ENCODE results near the gene KRT3. TPM values are rescaled to one million over a fixed set of nuclear protein-coding genes. Genes with fewer than 3 reads are reported as not detected.

Gene KRT3
- total RNA-seq, 1 donor from 2014 or later = 0.09 TPM

DNA sequence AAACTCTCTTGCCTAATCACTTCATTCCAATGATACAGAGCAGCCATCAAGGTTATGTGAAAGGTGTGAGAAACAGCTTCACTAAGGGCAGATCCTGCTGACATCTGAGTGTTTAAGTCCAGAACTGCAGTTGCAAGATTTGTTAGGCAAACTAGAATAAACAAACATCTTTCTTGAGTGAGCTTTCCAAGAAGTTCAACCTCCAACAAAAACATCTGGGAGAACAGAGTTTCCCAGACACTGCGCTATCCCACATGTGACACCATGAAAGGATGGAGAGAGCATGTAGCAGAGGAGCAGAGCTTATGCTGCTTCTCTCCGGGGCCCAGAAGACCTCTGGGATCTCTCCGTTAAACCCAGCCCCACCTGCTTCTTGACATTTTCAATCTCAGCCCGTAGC lies 24.4 kb downstream of the KRT3 start:
- no peaks in the 10 kb centered on the region for H3K36me3 ChIP-seq (ENCODE audit: insufficient read depth, low read length)
- no peak overlapping the region for H3K27ac ChIP-seq (ENCODE audit: low read depth, low read length)
- Mint-ChIP-seq H3K9me3 (ENCODE audit: unreplicated experiment) (peaks cover 13% of the 10 kb centered on the region), H3K27me3 (ENCODE audit: low read depth, unreplicated experiment) (peaks cover 52% of the 10 kb centered on the region), H3K27ac (ENCODE audit: unreplicated experiment) (no peak overlapping the region), H3K36me3 (ENCODE audit: low read depth, unreplicated experiment) (no peaks in the 10 kb centered on the region), H3K4me1 (ENCODE audit: low read depth, unreplicated experiment) (no peaks in the 10 kb centered on the region), H3K4me3 (ENCODE audit: unreplicated experiment) (no peak overlapping the region)
- DNase-seq (ENCODE audit: low read depth) (no peak), FAIRE-seq (no peak)
- H3K27me3 ChIP-seq (ENCODE audit: insufficient read depth, low read length) = peaks cover 25% of the 10 kb centered on the region
- H3K4me2 ChIP-seq (ENCODE audit: low read length) = no peak overlapping the region
- H3K4me1 ChIP-seq (ENCODE audit: insufficient read depth, low read length) = no peaks in the 10 kb centered on the region
- no peak for TF ChIP-seq EZH2 (IDR thresholded peaks at IDR 0.05; ENCODE audit: insufficient read depth, low read length)
- TF ChIP-seq, protein P1, sequence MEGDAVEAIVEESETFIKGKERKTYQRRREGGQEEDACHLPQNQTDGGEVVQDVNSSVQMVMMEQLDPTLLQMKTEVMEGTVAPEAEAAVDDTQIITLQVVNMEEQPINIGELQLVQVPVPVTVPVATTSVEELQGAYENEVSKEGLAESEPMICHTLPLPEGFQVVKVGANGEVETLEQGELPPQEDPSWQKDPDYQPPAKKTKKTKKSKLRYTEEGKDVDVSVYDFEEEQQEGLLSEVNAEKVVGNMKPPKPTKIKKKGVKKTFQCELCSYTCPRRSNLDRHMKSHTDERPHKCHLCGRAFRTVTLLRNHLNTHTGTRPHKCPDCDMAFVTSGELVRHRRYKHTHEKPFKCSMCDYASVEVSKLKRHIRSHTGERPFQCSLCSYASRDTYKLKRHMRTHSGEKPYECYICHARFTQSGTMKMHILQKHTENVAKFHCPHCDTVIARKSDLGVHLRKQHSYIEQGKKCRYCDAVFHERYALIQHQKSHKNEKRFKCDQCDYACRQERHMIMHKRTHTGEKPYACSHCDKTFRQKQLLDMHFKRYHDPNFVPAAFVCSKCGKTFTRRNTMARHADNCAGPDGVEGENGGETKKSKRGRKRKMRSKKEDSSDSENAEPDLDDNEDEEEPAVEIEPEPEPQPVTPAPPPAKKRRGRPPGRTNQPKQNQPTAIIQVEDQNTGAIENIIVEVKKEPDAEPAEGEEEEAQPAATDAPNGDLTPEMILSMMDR (IDR thresholded peaks at IDR 0.05; ENCODE audit: insufficient read depth, low read depth, low read length) = no peak
- no peak overlapping the region for H2AFZ ChIP-seq (ENCODE audit: low read depth, low read length)
- H4K20me1 ChIP-seq (ENCODE audit: insufficient read depth, low read length) = no peaks in the 10 kb centered on the region
- no peak overlapping the region for H3K9ac ChIP-seq (ENCODE audit: low read length)
- no peaks in the 10 kb centered on the region for H3K79me2 ChIP-seq (ENCODE audit: insufficient read depth, low read length)
- H3K4me3 ChIP-seq (ENCODE audit: insufficient read depth, low read depth, low read length) = no peak overlapping the region
- H3K9me3 ChIP-seq (ENCODE audit: insufficient read depth, low read depth, low read length) = no peaks in the 10 kb centered on the region

DNA sequence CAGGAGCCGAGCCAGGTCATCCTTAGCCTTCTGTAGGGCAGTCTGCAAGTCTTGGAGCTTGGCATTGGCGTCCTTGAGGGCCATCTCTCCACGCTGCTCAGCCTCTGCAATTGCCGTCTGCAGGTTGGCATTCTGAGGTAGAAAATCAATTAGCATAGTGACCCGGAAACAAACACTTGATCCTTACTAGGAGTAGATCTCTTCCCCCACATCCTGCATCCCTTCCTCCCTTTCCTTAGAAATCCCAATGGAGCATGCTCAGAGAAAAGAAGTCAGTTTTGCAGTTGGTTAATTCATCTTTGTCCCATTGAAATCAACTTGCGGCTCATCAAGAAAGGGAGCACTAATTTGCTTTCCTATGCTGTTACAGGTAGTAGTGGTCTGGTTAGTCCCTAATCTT lies 24.8 kb downstream of the KRT3 start:
- no peak overlapping the region for H2AFZ ChIP-seq (ENCODE audit: low read depth, low read length)
- no peak overlapping the region for H3K27ac ChIP-seq (ENCODE audit: low read depth, low read length)
- no peak for TF ChIP-seq EZH2 (IDR thresholded peaks at IDR 0.05; ENCODE audit: insufficient read depth, low read length)
- TF ChIP-seq, protein P1 (IDR thresholded peaks at IDR 0.05; ENCODE audit: insufficient read depth, low read depth, low read length) = no peak
- no peak overlapping the region for H3K9ac ChIP-seq (ENCODE audit: low read length)
- no peaks in the 10 kb centered on the region for H3K36me3 Mint-ChIP-seq (ENCODE audit: low read depth, unreplicated experiment)
- H3K4me1 ChIP-seq (ENCODE audit: insufficient read depth, low read length) = no peaks in the 10 kb centered on the region
- no peaks in the 10 kb centered on the region for H3K9me3 ChIP-seq (ENCODE audit: insufficient read depth, low read depth, low read length)
- peaks cover 25% of the 10 kb centered on the region for H3K27me3 ChIP-seq (ENCODE audit: insufficient read depth, low read length)
- H4K20me1 ChIP-seq (ENCODE audit: insufficient read depth, low read length) = no peaks in the 10 kb centered on the region
- no peaks in the 10 kb centered on the region for H3K79me2 ChIP-seq (ENCODE audit: insufficient read depth, low read length)
- DNase-seq (ENCODE audit: low read depth) = no peak
- H3K4me3 ChIP-seq (ENCODE audit: insufficient read depth, low read depth, low read length) = no peak overlapping the region
- no peak for FAIRE-seq
- peaks cover 11% of the 10 kb centered on the region for H3K9me3 Mint-ChIP-seq (ENCODE audit: unreplicated experiment)
- H3K27ac Mint-ChIP-seq (ENCODE audit: unreplicated experiment) = no peak overlapping the region
- no peak overlapping the region for H3K4me3 Mint-ChIP-seq (ENCODE audit: unreplicated experiment)
- no peak overlapping the region for H3K4me2 ChIP-seq (ENCODE audit: low read length)
- H3K36me3 ChIP-seq (ENCODE audit: insufficient read depth, low read length) = no peaks in the 10 kb centered on the region
- H3K4me1 Mint-ChIP-seq (ENCODE audit: low read depth, unreplicated experiment) = no peaks in the 10 kb centered on the region
- peaks cover 52% of the 10 kb centered on the region for H3K27me3 Mint-ChIP-seq (ENCODE audit: low read depth, unreplicated experiment)

DNA sequence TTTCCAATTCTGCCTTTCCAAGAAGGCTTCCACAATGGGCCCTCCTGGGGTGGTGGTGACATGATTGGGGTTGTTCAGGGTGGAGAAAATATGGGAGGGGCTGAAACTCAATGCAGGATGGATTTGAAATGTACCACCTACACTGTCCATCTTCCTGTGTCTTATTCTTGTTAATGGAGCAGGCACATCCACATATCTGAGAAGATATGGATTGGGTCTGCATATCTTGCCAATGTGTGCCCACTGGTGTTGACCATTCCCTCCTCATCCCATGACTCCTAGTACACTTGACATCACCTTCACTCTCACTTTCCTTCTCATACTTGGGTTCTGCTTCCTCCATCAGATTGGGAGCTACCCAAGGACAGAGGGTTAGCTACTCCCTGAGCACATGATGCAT lies 26.0 kb downstream of the KRT3 start:
- Histone ChIP-seq H3K4me1 (ENCODE audit: insufficient read depth, low read length) (no peaks in the 10 kb centered on the region), H3K79me2 (ENCODE audit: insufficient read depth, low read length) (no peaks in the 10 kb centered on the region), H3K27me3 (ENCODE audit: insufficient read depth, low read length) (peaks cover 22% of the 10 kb centered on the region), H3K27ac (ENCODE audit: low read depth, low read length) (no peak overlapping the region), H4K20me1 (ENCODE audit: insufficient read depth, low read length) (no peaks in the 10 kb centered on the region), H3K4me2 (ENCODE audit: low read length) (no peak overlapping the region), H3K9ac (ENCODE audit: low read length) (no peak overlapping the region), H3K4me3 (ENCODE audit: insufficient read depth, low read depth, low read length) (no peak overlapping the region), H3K9me3 (ENCODE audit: insufficient read depth, low read depth, low read length) (no peaks in the 10 kb centered on the region), H3K36me3 (ENCODE audit: insufficient read depth, low read length) (no peaks in the 10 kb centered on the region), H2AFZ (ENCODE audit: low read depth, low read length) (no peak overlapping the region)
- Mint-ChIP-seq H3K4me3 (ENCODE audit: unreplicated experiment) (no peak overlapping the region), H3K4me1 (ENCODE audit: low read depth, unreplicated experiment) (no peaks in the 10 kb centered on the region), H3K9me3 (ENCODE audit: unreplicated experiment) (peaks cover 11% of the 10 kb centered on the region), H3K27me3 (ENCODE audit: low read depth, unreplicated experiment) (peaks cover 50% of the 10 kb centered on the region), H3K27ac (ENCODE audit: unreplicated experiment) (no peak overlapping the region), H3K36me3 (ENCODE audit: low read depth, unreplicated experiment) (no peaks in the 10 kb centered on the region)
- FAIRE-seq (no peak), DNase-seq (ENCODE audit: low read depth) (no peak)
- no peak for TF ChIP-seq EZH2 (IDR thresholded peaks at IDR 0.05; ENCODE audit: insufficient read depth, low read length)
- TF ChIP-seq, protein P1 (IDR thresholded peaks at IDR 0.05; ENCODE audit: insufficient read depth, low read depth, low read length) = no peak

Data from astrocyte (in vitro differentiated cells and primary cell).